NCI-H2107 treated with DMSO at 0.1 percent for 48 hours (cell line): ENCODE measurements around the gene SLC27A3.

Source experiments
- DNase-seq: peaks from one replicate; lab custom pipeline; 2025; ENCODE audit not compliant: unreplicated experiment; lab: John Stamatoyannopoulos, UW

SLC27A3 gene, protein sequence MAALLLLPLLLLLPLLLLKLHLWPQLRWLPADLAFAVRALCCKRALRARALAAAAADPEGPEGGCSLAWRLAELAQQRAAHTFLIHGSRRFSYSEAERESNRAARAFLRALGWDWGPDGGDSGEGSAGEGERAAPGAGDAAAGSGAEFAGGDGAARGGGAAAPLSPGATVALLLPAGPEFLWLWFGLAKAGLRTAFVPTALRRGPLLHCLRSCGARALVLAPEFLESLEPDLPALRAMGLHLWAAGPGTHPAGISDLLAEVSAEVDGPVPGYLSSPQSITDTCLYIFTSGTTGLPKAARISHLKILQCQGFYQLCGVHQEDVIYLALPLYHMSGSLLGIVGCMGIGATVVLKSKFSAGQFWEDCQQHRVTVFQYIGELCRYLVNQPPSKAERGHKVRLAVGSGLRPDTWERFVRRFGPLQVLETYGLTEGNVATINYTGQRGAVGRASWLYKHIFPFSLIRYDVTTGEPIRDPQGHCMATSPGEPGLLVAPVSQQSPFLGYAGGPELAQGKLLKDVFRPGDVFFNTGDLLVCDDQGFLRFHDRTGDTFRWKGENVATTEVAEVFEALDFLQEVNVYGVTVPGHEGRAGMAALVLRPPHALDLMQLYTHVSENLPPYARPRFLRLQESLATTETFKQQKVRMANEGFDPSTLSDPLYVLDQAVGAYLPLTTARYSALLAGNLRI

DNA sequence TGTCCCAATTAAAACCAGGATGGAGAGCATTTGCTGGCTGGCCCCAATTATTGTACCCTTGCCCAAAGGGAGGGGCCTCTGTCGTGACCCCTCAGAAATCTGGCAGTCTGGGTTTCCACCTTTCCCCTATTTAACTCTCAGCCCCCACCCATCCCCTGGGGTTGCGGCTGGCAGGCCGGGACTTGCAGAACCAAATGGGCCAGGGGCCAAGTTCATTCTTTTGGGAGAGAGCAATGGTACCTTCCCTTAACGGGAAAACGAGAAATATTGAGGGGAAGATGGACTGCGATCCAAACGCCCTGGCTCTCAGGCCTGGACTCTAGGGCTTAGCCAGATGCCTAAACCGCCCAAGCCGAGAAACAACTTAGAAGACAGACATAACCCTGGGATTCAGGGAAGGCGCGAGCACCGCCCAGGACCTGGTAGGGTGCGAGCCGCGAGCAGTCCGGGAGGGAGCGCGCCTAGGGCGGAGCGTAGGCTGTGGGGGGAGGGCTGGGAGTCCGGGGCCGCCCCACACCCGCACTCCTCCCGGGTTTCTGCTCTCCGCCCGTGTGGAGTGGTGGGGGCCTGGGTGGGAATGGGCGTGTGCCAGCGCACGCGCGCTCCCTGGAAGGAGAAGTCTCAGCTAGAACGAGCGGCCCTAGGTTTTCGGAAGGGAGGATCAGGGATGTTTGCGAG is at the start of gene SLC27A3:
TSS of gene SLC27A3 (plus strand) at position 628 of the 678 bp plus-strand sequence. CDS start 91 bp downstream, outside the sequence.
- peak; percentile 54 for DNase-seq

DNA sequence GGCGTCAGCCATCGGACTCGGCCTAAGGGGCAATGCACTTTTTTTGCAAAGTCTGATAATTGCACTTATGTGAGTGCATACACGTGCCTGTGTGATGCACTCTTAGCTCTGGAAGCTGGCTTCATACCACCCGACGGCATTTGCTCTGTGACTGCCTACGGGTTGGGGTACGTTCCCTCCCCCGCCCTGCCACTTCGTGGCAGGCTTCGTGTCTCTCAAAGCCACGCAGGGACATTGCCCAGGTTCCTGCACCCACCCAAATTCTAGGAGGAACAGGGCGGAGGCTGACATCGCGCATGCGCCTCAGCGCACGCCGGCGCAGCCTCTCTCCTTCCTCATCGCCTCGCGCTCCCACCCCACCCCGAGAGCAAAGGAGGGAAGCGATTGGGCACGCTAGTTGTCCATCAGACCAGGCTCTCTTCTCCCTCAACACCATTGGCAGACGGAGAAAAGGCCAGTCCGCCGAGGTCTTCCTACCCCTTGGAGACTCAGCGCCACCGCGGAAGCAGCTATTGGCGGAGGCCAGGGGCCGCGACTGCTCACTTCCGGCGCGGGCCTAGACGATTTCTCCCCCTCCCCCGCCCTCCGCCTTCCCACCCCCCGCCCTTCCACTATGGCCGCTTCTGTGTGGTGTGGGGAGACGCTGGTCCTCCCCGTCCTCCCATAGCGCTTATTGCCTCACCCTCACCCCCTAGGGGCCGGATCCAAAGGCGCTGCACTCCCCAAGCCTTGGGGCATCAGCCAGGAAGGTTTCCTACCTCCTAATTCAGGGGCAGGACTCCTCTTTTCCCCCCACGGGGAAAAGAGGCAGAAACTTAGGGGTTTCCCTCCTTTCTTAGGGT is 47.5 kb upstream of the SLC27A3 start, which contains the start of gene INTS3:
TSS of gene INTS3 (plus strand) at position 588 of the 842 bp plus-strand sequence. CDS start 585 bp downstream, outside the sequence.
- peak; percentile 99 for DNase-seq

DNA sequence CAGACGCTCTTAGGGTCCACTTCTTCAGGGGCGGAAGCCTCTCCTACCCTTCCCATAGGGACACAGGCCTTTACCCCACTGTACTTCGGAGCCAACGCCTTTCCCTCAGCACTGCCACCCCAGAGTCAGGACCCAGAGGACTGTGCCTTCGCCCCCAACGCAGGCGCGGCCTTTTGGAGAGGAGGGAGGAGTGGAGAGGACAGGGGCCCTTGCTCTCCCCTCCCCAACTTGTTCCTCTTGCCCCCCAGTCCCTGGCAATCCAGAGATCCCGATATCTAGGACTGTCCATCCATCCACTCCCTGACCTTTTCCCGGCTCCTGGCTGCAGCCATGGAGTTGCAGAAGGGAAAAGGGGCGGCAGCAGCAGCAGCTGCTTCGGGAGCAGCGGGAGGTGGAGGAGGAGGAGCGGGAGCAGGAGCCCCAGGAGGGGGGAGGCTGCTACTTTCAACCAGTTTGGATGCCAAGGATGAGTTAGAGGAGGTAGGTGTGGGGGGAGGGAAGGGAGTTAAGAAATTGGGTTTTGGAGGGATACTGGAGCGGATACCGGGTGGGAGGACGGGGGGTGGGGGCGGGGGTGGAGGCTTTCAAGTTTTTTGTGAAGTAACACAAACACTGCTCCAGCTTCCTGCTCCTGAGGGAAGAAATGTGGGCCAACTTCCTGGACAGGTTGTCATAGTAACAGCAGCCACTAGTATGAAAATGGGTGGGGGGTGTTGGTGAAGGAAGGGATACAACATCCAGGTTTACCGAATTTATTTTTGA is 46.7 kb upstream of the SLC27A3 start:
- DNase-seq, result peak; percentile 51

DNA sequence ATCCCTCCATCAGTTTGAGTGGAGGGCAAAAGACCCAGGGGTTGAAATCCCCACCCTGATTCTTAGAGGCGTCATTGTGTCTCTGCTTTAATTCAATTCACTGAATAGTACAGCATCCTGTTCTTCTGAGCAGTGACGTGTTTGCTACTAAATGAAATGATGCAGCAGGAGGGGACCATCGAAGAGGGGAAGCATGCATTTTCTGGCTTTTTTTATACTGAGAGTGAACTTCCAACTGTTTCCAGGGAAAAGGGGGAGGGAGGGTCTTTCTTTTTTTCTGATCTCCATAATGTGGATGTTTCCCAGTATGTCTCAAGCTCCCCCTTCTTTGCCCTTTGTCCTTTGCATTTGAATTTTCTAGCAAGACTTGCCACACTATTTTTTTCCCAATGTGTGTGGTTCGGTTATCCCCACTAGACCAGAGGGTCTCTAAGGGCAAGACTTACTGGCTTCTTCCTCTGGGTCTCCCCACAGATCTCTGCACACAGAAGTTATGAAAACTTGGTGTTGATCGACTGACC is 44.7 kb upstream of the SLC27A3 start:
- no peak for DNase-seq

DNA sequence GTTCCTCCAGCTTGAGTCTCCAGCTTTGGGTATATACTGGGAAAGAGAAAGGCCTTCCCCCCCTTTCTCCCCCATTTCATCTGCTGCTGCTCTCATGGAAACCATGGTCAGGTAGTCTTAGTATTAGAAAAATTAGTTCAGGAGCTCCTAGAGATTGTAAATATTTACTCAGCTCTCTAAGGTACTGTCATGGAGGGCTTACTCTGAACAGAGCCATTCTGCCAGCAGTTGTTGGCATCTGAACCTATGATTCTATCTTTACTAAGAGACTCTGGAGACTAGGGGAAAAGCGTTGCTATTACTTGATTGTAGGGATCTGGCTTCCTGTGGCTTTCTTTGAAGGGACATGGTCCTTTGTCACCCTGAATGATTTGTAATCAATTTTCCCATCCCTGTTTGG is 41.2 kb upstream of the SLC27A3 start:
- no peak for DNase-seq

DNA sequence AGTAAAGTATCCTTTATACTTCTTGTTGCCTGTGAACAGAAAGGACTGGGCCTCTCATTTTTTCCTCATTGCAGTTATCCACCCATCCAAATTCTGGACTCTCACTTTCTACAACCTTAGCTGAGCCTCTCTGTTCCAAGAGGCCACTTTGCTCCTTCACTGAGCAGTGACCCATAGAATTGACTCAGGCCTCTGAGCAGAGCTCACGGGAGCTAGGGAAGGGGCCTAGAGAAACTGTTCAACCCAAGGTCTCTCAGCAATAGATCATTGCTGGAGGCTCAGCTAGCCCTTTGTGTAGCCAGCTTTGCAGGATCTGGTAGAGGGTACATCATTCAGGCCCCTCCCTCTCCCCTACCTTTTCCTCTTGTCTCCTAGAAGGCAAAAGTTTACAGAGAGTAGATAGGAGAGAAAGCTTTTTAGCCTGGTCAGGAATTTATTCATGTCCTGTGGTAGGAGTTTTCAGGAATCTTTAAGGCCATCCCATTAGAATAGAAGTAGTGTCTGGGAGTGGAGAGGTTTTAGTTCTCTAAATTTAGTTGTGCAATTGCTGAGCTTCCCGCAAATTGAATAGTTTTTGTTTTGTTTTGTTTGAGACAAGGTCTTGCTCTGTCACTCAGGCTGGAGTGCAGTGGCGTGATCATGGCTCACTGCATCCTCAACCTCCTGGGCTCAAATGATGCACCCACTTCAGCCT is 40.7 kb upstream of the SLC27A3 start:
- DNase-seq, result no peak

DNA sequence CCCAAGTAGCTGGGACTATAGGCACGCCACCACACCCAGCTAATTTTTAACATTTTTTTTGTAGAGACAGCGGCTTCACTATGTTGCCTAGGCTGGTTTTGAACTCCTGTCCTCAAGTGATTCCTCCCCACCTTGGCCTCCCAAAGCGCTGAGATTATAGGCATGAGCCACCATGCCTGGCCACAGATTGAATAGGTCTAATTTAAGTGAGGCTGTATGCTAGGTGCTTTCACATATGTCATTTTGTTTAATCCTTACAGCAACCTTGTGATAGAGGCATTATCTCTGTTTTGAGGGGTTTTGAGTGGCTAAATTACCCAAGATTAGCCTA is 40.2 kb upstream of the SLC27A3 start:
- DNase-seq, result no peak

DNA sequence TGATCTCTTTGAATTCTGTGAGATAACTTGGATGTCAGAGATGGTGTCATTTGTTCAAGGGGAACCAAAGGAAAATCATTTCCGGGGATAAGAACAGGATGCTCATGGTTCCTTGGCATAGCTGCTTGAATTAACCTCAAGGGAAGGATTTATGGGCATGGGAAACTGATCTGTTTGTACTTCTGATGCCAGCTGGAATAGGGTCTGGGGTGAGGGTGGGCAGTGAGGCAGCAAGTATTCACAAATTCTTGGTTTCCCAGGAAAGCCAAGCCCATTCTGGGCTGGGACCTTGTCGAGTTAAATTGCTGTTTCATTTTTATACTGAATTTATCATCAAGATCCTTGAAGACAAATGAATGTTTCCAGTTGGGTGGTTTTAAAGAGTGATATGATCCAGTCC is 33.2 kb upstream of the SLC27A3 start:
- no peak for DNase-seq

DNA sequence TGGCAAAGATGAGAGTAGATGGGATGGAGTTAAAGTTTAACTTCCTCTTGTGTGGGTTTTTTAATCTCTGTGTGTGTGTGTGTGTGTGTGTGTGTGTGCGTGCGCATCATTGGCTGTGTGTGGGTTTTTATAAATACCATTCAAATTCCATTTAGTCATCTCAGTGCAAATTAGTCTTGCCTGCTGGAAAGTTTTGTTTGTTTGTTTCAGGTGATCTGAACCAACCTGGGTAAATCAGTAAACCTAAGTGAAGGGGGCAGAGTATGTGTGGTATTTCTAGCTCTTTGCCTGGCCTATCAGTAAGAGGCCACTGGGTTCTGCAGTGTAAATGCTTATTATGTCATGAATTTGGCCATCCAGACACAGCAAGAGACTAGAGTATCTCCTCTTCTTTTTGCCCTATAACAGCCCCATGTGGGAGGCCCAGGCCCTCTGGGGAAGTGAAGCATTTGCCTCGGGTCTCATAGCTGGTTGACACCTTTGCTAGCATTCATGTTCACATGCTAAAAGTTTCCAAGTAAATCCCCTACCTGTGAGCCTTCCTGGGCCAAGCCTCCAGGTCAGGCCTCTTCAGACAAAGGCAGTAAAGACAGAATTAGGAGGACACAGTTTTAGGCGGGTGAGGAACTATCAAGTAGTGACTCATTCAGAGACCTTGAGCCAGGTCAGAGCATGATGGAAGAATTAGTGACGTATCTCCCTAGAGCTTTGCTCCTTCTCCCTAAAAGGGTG is 32.6 kb upstream of the SLC27A3 start:
- no peak for DNase-seq

DNA sequence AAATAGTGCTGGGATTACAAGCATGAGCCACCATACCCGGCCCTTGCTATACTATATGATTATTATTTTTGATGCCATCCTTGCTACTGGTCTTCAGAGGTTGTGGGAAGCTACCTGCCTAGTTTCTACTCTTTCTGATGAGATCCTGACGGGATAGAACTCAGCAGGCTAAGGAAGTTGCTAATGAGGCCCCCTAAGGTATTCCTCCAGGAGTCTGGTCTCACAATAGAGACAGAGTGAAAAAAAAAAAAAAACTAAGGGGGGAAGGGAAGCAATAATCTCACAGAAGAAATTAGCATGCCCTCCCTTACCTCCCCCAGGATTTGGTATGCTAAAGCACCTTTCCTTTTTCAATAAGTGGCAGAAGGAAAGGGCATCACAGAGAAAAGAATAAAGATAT is 29.8 kb upstream of the SLC27A3 start:
- no peak for DNase-seq

DNA sequence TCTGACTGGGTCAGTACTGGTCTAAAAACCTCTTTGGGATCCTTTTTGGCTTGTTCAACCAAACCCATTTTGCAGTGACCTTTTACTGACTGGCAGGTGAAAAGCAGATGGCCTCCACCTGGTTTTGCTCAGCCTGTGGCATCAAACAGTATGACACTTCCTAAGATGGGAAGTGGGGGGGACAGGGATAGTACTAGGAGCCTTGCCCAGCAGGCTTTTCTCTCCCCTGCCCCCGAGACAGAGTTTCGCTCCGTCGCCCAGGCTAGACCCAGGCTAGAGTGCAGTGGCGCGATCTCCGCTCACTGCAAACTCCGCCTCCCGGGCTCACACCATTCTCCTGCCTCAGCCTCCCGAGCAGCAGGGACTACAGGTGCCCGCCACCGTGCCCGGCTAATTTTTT is 29.0 kb upstream of the SLC27A3 start:
- DNase-seq, result no peak

DNA sequence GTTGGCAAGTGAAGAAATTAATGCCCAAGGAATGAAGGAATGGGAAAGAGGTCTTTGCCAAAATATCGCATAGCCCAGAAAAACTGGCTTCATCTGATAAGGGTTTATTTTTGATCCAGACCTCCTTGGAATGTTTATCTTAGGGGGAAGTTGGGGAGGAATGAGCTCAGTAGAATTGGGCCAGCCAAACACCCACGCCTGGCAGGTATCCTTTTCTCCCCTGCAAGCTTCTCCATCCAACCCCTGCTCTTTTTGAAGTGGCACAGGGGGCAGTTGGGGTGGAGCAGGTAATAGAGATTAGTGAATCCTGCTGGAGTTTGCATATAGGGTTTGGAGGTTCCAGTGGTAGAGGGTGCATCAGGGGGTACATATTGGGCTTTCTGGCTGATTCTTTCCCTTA is 26.3 kb upstream of the SLC27A3 start:
- no peak for DNase-seq

DNA sequence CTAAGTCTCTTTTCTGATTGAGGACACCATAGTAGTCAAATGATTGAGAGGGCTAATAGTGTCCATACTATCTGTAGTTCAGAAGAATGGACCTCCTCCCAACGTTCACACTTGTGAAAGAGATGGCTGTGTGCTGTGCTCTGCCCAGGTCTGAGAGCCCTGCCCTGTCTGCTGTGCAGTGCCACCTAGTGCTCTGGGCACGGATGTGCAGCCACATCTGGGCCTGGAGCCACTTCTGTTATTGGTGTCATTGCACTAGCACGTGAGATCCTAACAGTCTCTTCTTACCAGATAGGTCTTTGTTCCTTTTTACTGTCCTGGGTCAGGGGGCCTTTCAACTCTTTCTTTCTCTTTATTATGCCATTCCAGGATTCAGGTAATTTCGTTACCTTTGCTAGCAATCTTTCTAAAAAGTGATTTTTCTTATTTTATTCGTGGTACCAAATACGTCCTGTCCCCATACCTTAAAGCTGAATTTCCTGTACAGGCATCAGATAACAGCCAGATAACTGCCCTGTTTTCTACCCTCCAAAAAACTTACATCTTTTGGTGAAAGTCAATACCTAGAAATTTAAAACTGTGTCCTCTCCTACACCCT is 25.7 kb upstream of the SLC27A3 start:
- peak; percentile 73 for DNase-seq

DNA sequence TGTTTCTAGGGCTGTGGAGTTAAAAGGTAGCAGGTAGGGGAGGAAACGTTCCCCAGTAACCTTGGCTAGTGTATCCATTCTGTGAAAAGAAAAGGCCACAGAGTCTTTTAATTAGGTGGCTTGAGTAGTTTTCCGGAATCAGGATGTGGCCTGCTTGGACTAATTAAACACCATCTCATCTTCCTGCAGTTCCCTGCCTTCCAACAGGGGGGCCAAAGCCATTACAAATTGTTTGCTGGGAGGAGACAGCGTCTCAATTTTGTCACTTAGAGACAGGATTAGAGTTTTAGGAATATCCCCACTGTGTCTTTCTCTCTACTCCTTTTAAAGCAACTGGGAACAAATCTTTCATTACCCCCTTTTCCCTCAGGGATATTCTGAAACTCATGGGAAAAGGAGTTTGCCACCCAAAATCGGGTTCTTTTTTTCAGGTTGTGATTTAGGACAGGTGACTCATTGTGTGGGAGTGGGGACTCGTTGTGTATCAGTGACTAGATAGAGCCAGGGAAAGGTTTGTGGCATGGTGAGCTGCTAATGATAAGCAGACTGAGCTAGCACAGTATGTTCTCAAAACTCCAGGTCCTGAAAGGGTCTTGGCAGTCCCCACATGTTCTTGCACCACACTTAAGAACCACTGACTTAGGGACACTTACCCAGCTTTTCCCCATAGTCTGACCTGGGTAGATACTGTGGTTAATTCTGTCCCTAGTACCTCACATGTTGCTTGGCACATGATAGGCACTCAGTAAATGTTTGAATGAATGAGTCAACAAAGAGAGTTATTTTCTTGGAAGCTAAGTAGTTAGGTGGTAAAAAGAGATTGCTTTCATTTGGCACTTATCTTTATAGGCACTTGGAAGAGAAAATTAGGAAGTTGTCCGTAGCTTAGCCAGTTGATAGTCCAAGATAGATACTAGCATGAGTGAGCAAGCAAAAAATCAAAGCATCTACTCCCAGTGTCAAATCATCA is 24.9 kb upstream of the SLC27A3 start:
- no peak for DNase-seq

DNA sequence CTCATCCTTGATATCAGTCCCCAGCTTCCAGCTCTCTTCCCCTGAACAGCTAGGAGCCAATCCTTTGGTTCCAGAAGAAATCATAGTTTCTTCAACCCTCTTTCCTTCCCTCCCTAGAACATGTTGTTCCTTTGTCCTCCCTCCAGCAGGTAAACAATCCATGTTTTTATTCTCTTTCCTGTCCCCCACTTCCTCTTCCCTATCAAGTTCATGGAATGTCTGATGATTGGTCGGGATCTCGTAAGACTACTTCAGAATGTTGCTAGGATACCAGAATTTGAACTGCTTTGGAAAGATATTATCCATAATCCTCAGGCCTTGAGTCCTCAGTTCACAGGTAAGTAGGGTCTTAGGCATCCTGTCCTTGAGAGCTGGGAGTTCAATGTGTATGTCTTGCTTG is 23.1 kb upstream of the SLC27A3 start:
- DNase-seq, result no peak

DNA sequence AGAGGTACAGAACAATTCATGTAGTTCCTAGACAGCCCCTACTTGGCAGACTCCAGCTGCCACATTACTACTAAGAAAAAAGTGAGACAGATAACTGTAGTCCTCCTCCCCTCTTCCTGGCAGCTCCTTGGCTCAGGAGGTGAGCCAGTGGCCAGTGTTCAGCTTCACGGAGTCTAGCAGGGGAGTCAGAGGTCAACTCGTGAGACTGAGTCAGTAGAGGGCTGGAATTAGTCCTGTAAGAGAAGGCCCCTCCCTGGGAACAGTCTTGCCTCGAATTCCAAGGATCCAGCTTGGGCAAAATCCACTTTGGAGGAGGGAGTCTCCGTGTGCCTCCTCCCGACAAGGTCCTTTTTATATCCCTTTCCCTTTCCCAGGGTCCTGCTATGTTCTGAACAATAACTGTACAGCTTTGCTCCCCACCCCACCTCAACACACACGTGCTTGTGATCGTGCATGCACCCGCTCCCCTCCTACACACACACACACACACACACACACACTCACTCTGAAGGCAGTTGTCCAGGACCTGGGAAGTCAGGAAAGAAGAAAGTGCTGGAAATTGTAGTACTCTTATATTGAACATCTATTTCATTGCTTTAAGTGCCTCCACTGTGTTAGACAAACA is 22.5 kb upstream of the SLC27A3 start:
- DNase-seq, result no peak

DNA sequence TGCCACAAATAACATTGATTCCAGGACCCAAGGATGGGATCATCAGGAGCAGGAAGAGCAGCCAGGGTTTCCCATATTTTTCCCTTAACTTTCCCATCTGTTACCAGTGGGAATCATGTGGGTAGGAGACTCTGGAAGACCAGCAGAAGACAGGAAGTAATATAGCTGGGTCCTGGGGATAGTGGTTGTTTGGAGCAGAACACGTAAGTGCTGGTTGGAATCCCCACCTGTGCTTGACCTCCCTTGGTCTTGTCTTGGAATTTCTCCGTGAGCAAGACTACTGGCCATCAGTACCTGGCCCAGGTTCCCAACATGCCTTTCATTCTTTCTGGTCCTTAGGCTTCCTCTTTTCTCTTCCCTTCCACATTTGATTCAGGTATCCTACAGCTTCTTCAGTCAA is 20.9 kb upstream of the SLC27A3 start:
- DNase-seq, result no peak
